AG20443 (cell line): ENCODE data around the gene TICAM1.
"Not testable (repeated sequence)": the region's sequence is repeated elsewhere in the genome, so short reads cannot be mapped to it uniquely, and the experiment has no call there.

Experiments used
- DNase-seq: peaks from one replicate; pipeline ENCODE4 v3.0.0; 2012; ENCODE audit warnings: low spot score, mixed read lengths

The TICAM1 gene

DNA sequence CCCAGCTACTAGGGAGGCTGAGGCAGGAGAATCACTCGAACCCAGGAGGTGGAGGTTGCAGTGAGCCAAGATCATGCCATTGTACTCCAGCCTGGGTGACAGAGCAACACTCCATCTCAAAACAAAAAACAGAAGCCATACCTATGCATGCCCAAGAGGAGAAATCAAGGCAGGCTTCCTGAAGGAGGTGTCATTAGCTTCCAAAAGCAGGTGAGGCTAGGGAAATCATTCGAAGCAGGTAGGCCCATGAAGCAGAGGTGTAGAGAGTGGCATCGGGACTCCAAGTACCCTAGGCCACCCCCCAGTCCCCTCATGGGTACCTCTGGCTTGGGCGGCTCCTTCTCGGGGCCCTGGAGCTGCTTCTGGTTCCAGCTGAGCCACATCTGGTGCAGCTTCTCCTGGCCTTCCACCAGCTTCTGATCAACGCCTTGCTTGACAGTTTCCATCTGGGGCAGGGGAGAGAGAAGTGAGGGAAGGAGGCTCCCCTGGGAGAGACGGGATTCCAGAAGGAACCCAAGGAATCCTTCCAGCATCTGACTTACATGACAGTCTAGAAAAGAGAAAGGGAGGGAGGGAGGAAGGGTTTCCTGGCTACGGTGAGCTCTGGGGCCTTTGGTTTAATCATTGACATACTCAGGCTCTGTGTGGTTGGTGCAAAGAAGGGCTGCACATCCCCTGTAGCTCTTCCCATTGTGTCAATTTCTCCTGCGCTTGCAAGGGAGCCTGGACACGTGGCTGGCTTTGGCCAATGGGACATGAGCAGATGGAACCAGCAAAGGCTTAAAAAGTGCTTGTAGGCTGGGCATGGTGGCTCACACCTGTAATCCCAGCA lies 13.1 kb upstream of the TICAM1 start:
- DNase-seq = no peak

DNA sequence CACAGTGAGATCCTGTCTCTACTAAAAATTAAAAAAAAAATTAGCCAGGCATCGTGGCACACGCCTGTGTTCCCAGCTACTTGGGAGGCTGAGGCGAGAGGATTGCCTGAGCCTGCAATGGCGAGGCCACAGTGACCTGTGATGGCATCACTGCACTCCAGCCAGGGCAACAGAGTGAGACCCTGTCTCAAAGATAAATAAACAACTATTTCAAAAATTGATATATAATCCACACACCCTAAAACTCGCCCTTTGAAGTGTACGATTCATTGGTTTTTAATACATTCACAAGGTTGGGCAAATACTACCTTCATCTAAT lies 12.1 kb upstream of the TICAM1 start:
- DNase-seq = no peak

DNA sequence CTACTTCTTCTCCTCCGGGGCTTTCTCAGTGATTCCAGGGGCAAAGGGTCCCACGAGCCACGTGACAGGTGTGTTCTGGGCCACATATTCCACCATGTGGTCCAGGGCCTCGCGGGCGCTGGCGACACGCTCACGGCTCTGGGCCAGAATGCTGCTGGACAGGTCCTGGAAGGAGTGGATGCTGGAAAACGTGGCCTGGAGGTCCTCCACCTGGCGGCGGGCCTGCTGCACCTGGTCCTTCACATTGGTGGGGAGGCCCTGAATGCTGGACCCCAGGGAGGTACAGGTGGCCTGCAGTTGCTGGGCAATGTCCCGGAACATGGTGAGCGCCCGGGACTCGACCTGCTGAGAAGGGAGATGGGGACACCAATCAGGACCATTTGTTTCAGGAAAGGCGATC lies 7.7 kb upstream of the TICAM1 start:
- no peak for DNase-seq

DNA sequence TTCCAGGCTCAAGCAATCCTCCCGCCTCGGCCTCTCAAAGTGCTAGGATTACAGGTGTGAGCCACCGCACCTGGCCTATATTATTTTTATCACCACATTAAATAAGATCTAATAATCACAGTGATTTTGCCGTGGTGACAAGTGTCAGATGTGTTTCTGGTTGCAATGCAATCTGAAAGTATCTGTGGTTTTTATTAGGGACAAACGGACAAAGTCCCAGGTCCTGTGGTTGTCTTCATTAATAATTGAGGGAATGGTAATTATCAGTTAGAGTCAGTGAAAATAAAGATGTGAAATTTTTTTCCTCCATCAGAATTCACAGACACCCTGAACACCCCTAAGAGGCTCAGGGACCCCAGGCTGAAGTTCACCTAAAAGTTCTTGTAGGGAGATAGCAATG lies 1.3 kb upstream of the TICAM1 start:
- DNase-seq = no peak

DNA sequence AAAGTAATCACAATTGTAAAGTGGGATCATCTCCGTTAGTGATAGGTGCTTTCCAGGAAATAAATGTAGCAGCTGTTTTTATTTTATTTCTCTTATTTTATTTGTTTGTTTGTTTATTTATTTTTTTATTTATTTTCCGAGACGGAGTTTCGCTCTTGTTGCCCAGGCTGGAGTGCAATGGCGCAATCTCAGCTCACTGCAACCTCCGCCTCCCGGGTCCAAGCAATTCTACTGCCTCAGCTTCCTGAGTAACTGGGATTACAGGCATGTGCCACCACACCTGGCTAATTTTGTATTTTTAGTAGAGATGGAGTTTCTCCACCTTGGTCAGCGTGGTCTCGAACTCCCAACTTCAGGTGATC lies 448 bp upstream of the TICAM1 start:
- not testable (repeated sequence) for DNase-seq

DNA sequence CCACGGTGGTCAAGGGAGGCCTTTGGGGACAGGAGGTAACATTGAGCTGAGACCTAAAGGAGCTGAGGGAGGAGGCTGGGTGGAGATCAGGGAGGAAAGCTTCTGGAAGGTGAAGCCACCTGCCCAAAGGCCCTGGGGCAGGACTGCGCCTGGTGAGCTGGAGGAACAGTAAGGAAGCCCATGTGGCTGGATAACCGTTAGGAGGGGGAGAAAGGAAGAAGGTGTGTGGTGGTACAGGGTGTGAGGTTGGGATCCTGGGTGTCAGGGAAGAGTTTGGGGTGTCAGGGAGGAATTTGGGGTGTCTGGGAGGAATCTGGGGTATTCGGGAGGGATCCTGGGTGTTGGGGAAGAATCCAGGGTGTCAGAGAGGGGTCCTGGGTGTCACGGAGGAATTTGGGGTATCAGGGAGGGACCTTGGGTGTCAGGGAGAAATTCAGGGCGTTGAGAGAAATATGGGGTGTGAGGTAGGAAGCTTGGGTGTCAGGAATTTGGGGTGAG lies 695 bp downstream of the TICAM1 start:
- DNase-seq = no peak

DNA sequence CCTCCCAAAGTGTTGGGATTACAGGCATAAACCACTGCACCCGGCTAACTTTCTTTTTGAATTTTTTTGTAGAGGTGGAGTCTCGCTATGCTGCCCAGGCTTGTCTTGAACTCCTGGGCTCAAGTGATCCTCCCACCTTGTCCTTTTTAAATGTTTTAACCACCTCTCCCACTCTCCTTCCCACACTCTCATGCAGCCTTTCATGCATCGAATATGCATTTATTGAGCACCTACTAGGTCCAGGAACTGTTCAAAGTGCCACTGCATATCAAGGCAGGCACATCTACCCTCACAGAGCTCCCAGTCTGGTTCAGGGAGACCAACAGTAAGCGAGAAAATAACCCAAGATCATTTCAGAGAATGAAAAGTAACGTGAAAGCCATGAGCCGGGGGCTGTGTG lies 1.2 kb downstream of the TICAM1 start:
- DNase-seq = no peak

DNA sequence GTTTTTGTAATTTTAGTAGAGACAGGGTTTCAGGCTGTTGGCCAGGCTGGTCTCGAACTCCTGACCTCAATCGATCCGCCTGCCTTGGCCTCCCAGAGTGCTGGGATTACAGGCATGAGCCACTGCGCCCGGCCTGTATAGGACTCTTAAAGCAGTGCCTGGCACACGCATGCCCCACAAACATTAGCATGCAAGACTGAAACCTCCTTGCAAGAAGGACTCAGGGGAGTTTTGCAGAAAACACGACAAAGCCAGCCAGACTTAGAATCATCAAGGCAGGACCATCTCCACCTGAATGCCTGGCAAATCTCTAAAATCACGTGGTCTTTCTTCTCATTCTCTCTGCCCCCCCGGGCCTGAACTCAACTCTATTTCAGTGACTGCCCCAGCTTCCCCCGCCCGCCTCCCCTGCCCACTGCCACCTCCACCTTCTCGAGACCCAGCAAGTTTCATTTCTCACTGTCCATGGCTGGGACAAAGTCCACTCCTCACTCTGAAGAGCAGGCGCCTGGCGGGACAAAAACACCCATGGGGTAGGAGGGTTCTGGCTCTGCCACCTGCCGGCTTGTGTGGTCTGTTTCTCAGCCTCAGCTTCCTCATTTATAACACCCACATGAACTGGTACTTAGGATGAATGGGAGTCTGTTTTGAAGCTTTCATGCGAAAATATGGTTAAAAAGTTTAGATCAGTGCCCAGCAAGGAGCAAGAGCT lies 2.4 kb downstream of the TICAM1 start:
- DNase-seq = no peak

DNA sequence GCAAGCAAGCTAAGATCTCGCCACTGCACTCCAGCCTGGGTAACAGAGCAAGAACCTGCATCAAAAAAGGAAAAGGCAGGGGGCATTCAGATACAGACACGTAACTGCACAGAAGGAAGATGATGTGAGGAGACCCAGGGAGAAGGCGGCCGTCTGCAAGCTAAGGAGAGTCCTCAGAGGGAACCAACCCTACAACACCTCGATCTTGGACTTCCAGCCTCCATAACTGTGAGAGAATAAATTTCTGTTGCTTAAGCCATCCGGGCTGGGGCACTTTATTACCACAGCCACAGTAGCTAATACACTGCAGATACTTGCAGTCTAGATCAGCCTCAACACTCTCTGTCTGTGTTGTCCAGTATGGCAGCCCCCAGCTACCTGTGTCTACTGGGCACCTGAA lies 7.9 kb downstream of the TICAM1 start:
- DNase-seq = no peak

DNA sequence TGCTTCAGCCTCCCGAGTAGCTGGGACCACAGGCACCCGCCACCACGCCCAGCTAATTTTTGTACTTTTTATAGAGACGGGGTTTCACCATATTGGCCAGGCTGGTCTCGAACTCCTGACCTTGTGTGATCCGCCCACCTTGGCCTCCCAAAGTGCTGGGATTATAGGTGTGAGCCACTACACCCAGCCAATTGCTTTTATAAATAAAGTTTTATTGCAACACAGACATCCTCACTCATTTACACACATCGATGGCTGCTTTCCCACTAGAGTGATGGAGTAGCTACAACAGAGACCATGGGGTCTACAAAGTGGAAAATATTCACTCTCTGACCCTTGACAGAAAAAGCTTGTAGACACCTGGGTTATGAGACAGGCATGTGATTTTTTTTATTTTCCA lies 9.2 kb downstream of the TICAM1 start:
- DNase-seq = not testable (repeated sequence)

DNA sequence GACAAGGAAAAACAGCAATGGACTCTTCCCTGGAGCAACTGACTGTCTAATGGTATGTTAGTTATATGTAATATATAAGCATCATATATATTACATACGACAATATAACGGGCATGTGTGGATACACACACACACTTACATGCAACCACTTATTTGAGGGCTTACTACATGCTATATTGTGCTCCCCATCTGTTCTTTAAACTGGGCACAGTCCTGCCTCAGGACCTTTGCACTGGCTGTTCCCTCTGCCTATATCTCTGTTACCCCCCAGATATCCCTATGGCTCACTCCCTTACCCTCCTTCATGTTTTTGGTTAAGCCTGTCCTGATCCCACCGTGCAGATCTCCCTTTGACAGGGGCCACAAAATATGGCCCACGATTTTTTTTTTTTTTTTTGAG lies 10.2 kb downstream of the TICAM1 start:
- no peak for DNase-seq

DNA sequence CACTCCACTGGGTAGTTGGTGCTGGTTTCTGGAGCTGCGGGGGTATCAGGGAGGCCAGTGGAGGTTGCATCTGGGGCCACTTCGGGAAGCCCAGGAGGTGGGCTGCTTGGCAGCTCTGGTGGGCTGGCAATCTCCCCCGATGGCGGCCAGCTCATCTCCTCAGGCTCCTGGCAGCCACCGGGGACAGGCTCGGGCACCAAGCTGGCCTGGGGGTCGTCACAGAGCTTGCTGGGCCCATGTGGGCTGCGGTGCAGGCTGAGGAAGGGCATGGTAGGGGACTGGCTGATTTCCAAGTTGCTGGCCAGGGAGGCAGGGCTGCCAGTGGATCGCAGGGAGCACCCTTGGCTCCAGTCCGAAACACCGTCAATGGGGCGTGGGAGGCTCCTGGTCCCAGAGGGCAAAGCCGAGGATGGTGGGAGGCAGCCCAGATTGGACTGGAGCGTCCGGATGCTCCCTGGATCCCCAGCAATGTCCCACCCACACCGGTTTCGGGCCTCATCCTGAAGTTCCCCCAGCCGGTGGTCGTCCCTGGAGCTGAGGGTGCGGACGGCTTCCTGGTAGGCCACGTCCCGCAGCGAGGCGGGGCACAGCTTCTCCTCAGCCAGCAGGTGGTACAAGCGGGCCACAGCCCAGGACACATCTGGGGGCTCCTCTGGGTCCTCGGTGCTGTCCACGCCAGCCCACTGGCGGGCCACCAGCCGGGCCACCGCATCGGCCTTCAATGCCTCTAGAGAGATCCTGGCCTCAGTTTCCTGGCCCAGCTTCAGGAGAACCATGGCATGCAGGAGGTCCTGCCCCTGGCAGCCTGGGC lies 13.8 kb downstream of the TICAM1 start:
- no peak for DNase-seq

DNA sequence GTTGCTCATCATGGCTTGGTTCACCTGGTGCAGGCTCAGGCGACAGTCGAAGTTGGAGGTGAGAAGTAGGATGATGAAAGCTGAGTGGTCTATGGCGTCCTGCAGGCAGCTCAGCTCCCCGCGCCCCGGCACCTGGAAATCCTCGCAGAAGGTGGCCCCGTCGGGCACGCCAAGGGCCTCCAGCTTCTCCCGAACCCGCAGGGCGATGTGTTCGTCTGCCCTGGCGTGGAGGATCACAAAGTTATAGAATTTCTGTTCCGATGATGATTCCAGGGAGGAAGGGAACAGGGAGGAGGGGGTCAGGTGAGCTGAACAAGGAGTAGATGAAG lies 14.6 kb downstream of the TICAM1 start:
- DNase-seq = no peak

DNA sequence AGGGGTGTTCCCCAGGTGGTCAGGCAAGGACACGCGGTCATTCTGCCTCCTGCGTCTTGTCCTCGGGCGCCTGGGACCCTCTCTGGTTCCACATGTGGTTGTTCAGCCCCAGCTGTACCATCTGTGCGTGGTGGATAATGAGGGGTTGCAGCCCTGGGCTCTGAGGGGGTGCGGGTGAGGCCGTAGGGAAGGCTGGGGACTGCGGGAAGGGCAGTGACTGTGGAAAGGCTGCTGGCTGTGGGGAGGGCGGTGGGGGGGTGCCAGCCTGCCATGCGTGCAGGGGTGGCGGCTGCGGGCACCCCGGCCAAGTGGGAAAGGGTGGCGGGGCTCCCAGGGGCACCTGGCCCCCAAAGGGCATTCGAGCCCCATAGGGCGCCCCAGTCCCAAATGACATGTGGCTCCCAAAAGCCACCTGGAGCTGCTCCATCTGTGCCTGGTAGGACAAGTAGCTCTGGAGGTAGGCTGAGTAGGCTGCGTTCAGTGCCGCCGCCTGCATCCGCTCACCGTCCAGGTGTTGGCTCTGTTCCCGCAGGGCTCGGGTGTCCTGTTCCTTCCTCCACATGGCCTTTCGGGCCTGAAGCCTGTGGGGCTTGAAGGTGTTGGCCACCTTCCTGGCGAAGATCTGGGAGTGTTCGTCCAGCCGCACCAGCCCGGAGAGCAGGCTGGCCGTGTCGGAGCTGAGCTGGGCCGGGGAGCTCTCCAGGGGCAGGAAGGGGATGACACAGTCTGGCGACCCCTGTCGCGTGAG lies 15.1 kb downstream of the TICAM1 start:
- DNase-seq = no peak

DNA sequence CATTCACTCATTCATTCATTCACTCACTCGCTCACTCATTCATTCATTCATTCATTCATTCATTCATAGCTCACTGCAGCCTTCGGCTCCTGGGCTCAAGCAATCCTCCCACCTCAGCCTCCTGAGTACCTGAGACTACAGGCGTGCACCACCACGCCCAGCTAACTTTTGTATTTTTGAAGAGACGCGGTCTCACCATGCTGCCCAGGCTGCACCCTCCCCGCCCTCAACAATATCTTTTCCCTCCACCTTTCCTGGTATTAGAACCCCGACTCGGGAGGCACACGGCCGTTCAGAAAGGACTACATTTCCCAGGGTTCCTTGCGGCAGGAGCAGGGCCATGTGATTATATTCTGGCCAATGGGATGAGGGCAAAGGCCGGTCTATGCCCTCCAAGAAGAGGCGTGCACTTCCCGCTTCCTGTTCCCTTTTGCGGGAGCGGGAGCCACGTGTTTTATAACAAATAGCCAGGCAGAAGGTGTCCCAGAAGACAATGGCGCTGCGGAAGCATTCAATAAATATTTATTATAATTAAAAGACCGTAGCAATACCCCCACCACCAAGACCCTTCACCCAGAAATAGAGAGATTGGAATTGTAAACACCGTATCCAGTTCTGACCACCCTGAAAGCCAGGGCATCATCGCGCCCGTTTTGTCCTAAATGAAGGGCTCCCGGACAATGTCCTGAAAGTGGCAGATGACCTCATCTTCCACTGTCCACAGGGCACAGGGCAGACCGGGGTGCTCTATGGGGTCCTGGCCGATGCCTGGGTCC lies 15.9 kb downstream of the TICAM1 start:
- peak; percentile 95 for DNase-seq

DNA sequence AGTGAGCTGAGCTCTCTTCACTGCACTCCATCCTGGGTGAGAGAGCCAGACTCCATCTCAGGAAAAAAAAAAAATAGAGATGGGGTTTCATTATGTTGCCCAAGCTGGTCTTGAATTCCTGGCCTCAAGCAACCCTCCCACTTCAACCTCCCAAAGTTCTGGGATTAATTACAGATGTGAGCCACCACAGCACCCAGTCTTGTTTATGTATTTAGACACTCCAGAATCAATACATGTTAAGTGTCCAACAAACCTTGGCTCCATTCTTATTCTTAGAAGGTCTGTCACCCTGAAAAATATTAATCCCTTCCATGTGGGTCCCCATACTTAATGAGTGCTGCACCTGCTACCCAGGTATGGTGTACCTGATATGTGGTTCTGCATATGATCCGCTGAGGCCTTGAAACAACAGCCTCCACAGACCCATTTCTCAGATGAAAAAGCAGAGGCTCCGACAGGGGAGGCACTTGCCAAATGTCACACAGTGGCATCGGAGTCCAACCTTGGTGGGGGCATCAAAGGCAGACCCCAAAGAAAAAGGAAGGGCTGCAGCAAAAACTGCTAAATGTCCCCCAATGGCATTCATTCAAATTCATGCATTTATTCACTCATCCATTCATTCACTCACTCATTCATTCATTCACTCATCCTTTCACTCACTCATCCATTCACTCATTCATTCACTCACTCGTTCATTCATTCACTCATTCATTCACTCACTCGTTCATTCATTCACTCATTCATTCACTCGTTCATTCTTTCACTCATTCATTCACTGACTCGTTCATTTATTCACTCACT lies 16.7 kb downstream of the TICAM1 start:
- DNase-seq = no peak

DNA sequence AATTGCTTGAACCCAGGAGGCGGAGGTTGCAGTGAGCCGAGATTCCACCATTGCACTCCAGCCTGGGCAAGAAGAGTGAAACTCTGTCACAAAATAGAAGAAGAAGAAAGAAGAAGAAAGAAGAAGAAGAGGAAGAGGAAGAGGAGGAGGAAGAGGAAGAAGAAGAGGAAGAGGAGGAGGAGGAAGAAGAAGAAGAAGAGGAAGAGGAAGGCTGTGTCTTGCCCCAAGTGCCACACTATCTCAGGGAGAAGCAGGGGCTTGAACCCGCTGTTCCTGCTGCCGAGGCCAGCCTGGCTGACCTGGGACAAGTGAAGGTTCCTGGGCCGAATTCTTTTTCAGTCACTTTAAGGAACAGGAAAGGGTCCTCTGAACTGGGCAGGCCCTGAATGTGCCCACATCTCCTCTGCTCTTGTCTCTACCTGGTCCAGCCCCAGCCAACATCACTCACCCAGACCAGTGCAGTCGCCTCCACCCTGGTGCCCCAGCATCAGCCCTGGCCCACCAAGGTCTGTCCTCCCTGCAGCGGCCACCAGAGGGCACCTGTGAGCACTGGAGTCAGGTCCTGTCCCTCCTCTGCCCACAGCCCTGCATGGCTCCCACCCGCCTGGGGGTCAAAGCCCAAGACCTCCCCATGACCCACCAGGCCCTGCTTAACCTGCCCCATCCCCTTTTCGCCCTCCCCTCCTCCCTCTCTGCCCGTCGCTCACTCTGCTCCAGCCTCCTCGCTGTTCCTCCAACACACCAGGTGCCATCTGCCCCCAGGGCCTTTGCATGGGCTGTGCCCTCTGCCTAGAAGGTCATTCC lies 20.0 kb downstream of the TICAM1 start:
- peak; percentile 67 for DNase-seq

DNA sequence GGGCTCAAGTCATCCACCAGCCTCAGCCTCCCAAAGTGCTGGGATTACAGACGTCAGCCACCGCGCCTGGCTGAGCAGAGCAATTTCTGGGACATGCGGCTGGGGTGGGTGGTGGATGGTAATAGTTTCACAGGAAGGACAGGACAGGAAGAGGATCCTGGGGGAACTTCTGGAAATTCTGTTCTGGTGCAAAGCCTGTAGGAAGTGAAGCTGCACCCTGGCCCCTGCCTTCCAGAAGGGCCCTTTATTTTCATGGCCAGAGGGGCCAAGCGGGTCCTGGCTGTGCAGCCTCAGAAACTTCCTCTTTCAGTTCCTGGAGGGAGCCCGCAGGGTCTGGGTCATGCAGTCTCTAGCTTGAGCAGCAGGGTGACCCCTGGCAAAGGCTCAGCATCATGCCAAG lies 24.3 kb downstream of the TICAM1 start:
- no peak for DNase-seq

DNA sequence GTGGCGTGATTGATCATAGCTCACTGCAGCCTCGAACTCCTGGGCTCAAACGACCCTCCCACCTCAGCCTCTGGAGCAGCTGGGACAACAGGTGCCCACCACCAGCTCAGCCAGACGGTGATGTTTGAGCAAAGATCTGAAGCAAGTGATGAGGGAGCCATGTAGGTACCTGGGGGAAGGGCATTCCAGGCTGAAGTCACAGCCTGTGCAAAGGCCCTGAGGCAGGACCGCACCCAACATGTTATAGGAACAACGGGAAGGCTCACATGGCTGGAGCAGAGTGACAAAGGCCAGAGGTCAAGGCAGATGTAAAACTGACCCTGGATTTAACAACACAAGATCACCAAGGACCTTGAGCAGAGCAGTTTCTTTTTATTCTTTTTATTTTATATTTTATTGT lies 25.1 kb downstream of the TICAM1 start:
- DNase-seq = no peak

DNA sequence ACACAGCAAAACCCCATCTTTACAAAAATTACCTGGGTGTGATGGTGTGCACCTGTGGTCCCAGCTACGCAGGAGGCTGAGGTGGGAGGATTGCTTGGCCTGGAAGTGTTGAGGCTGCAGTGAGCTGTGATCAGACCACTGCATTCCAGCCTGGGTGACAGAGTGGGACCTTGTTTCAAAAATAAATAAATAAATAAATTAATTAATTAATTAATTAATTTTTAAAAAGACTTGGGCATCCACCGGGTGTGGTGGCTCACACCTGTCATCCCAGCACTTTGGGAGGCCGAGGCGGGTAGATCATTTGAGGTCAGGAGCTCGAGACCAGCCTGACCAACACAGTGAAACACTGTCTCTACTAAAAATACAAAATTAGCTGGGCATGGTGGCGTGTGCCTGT lies 26.4 kb downstream of the TICAM1 start:
- not testable (repeated sequence) for DNase-seq
